Skin of body (tissue), 2 donors: ENCODE results near the gene PITRM1. TPM values are rescaled to one million over a fixed set of nuclear protein-coding genes. Genes with fewer than 3 reads are reported as not detected.

Experiments
- DNase-seq: peaks from one replicate; lab custom pipeline; 2025; lab: John Stamatoyannopoulos, UW
- total RNA-seq: library from RNA; depleted of rRNA; stranded (reverse); fragments of >200 nt; gene quantifications from one replicate; pipeline ENCODE4 v1.2.3, GENCODE V29; 2014

Gene PITRM1
- total RNA-seq, 1 donor from 2014 or later: 42.9 TPM

DNA sequence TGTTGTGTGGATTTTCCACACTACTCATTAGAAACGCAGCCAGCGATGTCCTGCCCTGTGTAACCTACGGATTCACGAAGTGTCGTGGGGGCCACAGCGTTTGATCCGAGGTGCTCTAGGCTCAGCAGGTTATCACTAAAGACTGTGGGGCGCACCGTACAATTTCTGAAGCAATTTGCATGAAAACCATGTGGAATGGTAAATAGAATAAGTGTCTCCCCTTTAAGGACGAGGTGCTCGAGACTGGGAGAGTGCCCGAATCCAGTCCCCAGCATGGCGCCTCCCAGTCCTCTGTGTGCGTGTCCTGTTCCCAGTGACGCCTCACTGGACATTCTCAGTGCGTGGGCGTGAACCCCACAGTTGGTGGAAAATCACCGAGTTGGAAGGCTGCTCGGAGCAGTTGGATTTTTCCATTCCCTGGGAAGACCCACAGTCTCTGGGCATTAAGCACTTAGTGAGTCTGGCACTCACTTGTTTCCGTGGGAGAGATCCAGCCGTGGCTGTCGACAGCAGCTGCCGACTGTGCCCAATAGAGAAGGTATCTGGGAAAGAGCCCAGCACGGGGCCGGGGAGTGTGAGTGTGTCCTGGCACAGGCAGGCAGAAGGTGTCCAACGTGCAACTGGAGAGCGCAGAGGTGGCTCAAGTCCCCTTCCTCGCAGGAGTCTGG, 68.2 kb downstream of the PITRM1 start:
- no peak for DNase-seq

DNA sequence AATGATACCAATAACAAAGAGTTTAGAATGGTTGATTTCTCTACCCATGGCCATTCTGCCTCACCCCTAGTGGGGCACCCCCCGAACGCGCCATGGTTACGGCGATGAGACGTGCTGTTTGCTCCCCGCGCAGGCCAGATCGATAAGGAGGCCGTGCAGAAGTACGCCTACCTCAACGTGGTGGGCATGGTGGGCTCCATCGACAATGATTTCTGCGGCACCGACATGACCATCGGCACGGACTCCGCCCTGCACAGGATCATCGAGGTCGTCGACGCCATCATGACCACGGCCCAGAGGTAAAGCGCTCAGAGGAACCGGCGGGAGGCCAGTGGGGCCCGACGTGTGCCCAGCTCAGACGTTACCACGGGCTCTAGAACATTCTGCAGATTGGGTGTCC, 68.9 kb downstream of the PITRM1 start:
- DNase-seq: no peak

DNA sequence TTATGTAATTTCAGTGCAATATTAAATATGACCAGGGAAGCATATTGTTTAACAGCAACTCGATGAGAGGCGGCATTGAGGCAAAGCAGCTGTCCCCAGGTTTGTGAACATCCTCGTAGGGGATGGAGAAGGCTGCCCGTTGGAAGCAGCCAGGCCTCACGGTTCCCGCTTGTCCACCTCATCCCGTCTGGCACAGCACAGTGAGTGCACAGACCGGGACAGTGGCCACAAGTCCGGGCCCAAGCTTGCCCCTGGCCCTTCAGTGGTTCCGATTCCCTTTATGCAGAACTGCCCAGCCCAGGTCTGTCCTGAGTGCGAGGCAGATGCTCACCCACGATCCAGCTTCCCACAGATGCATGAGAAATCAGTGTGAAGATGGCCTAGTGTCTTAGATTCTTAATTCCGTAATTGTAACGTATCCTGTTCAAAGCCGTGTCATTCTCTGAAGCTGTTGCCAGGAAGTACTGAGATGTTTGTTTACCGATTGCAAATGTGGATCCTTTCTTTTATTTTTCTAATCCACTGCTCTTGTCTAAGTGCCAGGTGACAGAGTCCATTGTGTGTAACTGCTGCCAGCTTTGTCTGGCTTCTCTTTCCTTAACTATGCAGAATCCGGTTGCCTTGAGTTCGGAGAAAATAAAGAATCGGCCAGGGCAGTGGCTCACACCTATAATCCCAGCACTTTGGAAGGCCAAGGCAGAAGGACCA, 69.7 kb downstream of the PITRM1 start:
- no peak for DNase-seq

DNA sequence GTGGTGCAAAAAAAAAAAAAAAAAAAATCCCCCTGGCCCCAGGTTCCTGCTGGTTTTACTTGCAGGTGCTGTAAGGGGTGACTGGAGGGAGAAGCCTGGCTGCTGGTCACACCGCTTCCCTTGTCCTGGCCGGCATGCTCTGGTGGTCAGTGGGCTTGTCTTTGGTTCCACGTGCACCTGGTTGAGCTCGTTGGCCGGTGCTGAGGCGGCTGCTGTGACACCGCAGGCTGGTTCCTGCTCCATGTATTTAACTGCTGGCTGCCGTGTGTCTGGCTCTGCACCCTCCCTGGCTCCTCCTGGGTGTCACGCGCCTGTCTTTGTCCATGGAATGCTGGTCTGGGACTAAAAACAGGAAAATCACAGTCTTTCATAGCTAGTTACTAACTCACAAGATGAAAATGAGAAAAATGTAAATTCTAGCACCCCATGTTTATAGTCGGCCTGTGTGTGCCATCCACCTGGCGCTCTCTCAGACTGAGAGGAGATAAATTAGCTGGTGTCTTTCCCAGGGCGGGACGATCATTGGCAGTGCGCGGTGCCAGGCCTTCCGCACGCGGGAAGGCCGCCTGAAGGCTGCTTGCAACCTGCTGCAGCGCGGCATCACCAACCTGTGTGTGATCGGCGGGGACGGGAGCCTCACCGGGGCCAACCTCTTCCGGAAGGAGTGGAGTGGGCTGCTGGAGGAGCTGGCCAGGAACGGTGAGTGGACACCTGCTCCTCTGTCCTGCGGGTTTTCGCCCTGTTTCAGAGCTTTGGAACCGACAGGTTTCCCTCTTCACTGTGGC, 71.5 kb downstream of the PITRM1 start:
- DNase-seq: no peak

DNA sequence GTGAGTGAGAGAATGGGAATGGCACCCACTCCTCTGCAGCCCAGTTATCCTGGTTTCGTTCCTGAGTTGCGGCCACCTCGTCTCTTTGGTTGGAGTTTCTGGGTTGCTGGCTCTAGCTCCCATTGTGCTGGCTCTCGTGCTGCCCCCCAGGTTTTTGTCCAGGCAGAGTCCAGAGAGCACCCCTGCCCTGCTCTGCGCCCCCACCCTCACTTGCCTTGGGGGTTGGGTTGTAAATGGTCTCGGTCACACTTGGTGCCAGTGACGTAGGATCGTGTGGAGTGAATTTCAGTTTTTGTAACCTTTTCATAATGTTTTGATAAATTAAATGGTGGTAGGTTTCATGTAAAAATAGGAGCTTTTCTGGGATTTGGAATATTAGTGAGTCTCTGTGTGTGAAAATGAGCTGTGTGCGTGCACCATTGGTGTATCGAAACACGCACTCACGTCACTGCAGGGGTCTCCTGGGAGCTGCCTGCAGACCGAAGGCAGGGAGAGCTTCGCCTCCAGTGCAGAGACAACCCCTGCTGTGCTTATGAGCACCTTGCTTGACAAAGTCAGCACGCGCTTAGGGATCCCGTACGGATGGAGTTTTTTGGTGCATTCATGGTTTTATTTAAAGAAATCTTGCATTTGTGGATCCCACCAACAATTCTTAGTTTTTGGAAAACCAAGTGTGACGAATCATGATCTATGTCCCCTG, 72.3 kb downstream of the PITRM1 start:
- no peak for DNase-seq

GRCh38 chr10:3099291-3100092, 73.1 kb downstream of the PITRM1 start:
- no peak for DNase-seq

- no peak for DNase-seq
Measured at GRCh38 chr10:3098689-3099088, 73.9 kb downstream of the PITRM1 start.

DNA sequence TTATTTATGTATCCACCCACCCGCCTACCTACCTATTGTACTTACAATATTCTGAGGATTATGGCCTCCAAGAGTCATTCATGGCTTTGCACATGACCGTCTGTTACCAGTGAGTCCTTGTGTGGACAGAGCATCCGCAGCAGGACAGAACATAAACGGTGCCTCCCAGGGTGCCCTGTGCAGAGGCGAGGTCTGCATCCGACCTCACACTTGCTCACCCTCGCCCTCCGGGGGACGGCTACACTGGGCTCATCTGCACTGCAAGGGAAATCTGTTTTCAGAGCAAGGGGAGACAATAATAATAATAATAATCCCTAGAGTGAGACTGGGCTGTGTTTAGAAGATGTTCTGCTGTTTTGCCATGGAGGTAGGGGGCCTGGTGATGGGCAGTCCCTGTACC, 75.4 kb downstream of the PITRM1 start:
- no peak for DNase-seq

DNA sequence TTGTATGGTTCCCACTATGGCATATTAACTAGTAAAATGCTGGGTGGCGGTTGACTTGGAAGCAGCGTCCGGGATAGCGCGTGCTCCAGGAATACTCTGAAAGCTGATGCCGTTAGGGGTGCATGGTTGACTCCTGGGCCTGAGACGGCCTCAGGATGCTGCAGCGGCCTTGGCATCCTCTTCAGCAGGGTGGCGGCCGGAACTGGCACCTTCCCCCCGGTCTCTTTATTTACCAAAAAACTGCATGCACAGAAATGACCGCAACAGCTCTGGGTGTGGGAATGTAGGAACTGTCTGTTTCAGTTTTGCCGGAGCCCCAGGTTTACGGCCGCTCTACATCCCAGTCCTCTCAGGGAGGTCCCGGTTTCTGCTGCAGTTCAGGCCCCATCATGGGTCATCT, 76.4 kb downstream of the PITRM1 start:
- DNase-seq: no peak

DNA sequence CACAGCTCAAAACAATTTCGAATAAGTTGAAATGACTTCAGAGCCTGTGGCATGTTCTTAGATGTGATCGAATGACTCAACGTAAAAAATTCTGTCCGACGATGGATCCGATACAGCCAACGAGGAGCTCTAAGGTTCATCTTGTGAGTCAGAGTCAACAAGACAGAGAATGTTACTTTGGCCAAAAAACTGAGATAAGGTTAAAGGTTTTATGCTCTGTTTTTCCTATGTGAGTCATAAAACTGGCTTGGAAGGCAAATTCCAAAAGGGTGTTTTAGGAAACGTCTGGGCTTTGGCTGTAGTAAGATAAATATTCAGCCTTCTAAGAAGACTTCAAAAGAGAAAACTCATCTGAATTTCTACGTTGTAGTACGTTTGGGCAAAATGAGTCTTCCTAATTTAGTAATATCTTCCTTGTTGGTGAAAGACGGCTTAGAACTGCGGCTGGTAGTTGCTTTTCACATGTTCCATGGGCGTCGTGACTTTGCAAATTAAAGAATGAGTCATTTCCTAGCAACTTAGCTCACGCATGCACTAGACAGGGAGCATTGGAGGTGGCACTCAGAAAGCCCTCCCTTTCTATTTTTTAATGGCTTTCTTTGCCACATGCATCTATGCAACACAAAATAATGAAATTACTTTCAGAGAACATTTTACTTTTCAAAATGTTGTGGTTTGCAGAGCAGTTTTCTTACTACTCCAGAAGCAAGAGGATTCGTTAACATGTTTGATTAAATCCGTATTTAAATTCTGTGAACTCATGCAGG, 77.0 kb downstream of the PITRM1 start:
- DNase-seq: peak; percentile 72

DNA sequence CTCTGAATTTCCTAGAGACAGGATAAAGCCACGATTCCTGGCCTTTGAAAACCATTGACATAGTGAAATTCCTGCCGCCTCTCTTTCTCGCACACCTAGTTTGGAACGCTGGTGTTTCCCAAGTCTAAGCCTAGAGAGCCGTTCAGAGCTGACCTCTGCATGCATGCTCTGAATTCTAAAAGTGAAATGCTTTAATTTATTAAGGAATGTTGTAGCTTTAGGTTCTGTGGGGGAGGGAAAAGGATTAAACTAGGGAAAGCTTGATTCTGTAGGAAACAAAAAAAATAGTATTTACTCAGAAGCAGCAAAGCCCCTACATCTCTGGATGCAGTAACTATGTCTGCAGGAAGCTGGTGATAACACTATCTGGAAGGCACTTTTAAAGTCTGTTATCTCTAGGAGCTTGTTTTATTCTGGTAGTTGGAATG, 78.0 kb downstream of the PITRM1 start:
- DNase-seq: no peak

DNA sequence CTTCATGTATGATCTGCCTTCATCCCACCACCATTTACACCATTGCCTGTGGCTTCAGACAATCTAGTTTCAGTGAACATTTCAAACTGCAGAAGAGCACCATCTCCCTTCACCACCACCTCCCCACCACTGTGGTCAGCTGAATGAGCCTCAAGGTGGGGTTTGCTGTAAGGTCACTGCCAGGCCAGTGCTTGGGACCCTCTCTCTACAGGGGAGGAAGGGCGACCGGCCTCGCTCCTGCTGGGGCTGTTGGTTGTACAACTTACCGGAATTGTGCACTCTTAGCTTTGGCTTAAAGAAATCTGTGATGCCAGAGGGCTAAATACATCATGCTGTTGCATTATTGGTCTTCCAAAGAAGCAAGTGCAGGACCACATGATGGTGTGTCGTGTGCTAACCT, 78.6 kb downstream of the PITRM1 start:
- DNase-seq: no peak

GRCh38 chr10:3091921-3092320, 80.7 kb downstream of the PITRM1 start:
- no peak for DNase-seq

DNA sequence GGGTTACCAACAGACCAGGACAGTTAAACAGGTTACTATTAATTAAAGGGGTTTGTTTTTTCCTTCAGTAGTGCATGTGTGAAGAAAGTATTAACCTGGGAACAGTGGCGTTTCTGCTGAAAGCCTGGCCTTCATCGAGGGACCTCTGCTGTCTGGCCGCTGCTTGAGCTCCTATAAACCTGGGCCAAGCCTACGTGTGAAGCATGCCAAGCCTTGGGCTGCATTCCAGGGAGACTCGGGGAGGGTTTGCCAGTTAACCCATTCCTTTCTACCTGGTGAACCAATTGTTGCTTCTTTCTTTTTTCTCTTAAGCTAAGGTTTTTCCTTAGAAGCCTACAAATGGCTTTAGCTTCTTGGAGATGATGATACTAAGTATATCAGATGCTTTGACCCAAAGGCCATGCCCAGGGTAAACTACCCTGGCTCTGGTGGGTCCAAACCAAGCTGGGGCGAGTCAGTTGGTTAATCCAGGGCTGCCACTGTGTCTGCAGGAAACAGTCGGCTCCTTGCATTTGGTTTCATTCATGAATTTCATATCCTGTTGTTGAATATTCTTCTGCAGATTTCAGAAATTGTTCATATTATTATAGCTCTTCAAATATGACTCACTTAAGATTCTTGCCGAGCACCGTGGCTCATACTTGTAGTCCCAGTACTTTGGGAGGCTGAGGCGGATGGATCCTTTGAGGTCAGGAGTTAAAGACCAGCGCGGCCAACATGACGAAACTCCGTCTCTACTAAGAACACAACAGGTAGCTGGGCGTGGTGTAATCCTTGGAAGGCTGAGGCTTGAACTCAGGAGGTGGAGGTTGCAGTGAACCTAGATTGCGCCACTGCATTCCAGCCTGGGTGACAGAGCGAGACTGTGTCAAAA, 81.4 kb downstream of the PITRM1 start:
- DNase-seq: no peak

DNA sequence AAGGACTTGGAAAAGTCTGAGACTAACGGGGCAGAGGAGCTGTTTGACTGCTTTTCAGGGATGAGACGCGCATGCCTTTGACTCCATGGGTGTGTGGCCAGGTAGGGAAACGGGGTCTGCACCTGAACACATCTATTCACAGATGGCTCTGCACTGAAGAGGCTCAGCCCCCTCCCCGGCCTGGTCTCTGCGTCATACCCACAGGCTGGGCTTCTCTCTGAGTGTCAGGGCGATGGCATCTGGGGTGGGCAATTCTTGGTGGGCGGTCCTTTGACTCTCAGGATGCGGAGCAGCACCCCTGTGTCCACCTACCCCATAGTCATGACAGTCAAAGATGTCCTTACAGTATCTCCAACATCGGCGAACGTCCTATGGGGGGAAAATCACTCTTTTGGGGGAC, 82.2 kb downstream of the PITRM1 start:
- DNase-seq: no peak
